Activated naive CD4-positive, alpha-beta T cell treated with Interleukin-2 at 50 U/mL for 16 hours (primary cell): ENCODE results near the gene ASMTL.
"Not testable (repeated sequence)": the region's sequence is repeated elsewhere in the genome, so short reads cannot be mapped to it uniquely, and the experiment has no call there.

Experiments used
- DNase-seq: peaks from one replicate; pipeline ENCODE4 v3.0.0-alpha.2; 2020

Gene ASMTL

GRCh38 chrX:1452516-1453394 lies at the start of gene ASMTL:
Gene ASMTL (minus strand): TSS chrX:1452909. CDS start chrX:1452840, 69 bp downstream.
- DNase-seq, result peak; percentile 100

- no peak for DNase-seq
Measured at GRCh38 chrX:1502241-1502640, 49.5 kb upstream of the ASMTL start.

GRCh38 chrX:1500701-1501624 lies 48.3 kb upstream of the ASMTL start:
- DNase-seq, result no peak

GRCh38 chrX:1496076-1496475 lies 43.4 kb upstream of the ASMTL start:
- DNase-seq, result no peak

- DNase-seq, result no peak
Measured at GRCh38 chrX:1493877-1494510, 41.3 kb upstream of the ASMTL start.

- no peak for DNase-seq
Measured at GRCh38 chrX:1493412-1493811, 40.7 kb upstream of the ASMTL start.

GRCh38 chrX:1492421-1493012 lies 39.8 kb upstream of the ASMTL start:
- DNase-seq, result no peak

- peak; percentile 65 for DNase-seq
Measured at GRCh38 chrX:1491851-1492349, 39.2 kb upstream of the ASMTL start.

- not testable (repeated sequence) for DNase-seq
Measured at GRCh38 chrX:1491248-1491647, 38.5 kb upstream of the ASMTL start.

- DNase-seq, result not testable (repeated sequence)
Measured at GRCh38 chrX:1490723-1491122, 38.0 kb upstream of the ASMTL start.

- not testable (repeated sequence) for DNase-seq
Measured at GRCh38 chrX:1489354-1489753, 36.6 kb upstream of the ASMTL start.

GRCh38 chrX:1488745-1489144 lies 36.0 kb upstream of the ASMTL start:
- no peak for DNase-seq

- DNase-seq, result no peak
Measured at GRCh38 chrX:1488141-1488540, 35.4 kb upstream of the ASMTL start.

- DNase-seq, result no peak
Measured at GRCh38 chrX:1487401-1487800, 34.7 kb upstream of the ASMTL start.

- DNase-seq, result no peak
Measured at GRCh38 chrX:1486749-1487361, 34.1 kb upstream of the ASMTL start.

GRCh38 chrX:1486177-1486576 lies 33.5 kb upstream of the ASMTL start:
- DNase-seq, result no peak

- DNase-seq, result no peak
Measured at GRCh38 chrX:1485033-1485432, 32.3 kb upstream of the ASMTL start.

GRCh38 chrX:1484638-1485019 lies 31.9 kb upstream of the ASMTL start:
- DNase-seq, result no peak

- no peak for DNase-seq
Measured at GRCh38 chrX:1483843-1484637, 31.3 kb upstream of the ASMTL start.

GRCh38 chrX:1482530-1482928 lies 29.8 kb upstream of the ASMTL start:
- DNase-seq, result not testable (repeated sequence)
